CD4-positive, alpha-beta T cell (primary cell): Measurements from ENCODE around the gene HDAC4. TPM values are rescaled to one million over a fixed set of nuclear protein-coding genes. Genes with fewer than 3 reads are reported as not detected.

Experiments
- ATAC-seq: fragments of 200-7000 bp; cut with Tn5 transposase; one replicate; pipeline ENCODE4 v1.10.0; 2022; ENCODE audit warnings: mild to moderate bottlenecking; ENCODE audit not compliant: poor library complexity
- CTCF ChIA-PET: fragments of 350-600 bp; sonication (Branson Sonifier 250); formaldehyde crosslinking; loops from one replicate; lab custom pipeline; 2021; ENCODE audit warnings: antibody characterized with exemption, inconsistent platforms; lab: Charles Lee
- POLR2A ChIA-PET: fragments of 350-600 bp; sonication (Branson Sonifier 250); formaldehyde crosslinking; loops from one replicate; lab custom pipeline; 2021; ENCODE audit warnings: antibody characterized with exemption, inconsistent platforms; lab: Charles Lee
- DNase-seq, 14 experiments: peaks; one replicate each; pipeline ENCODE4 v3.0.0-alpha.2; 2013 to 2020; ENCODE audit warnings: mixed read lengths in 2 of 14
- H3K27ac ChIP-seq, 2 donors: one replicate each; pipeline versions ENCODE4 v1.5.1 to v1.7.0; 2013; ENCODE audit warnings: low read length in 2 of 2, low read depth in 1 of 2, mild to moderate bottlenecking in 1 of 2
- H3K27me3 ChIP-seq, 2 experiments: 1 replicate in 1 of 2; 2 replicates in 1 of 2; pipeline versions ENCODE4 v1.6.1 to v1.7.0; 2013; ENCODE audit warnings: low read length in 2 of 2, control low read depth in 1 of 2, mild to moderate bottlenecking in 1 of 2, moderate library complexity in 1 of 2; ENCODE audit not compliant: insufficient read depth in 2 of 2, control insufficient read depth in 1 of 2
- H3K36me3 ChIP-seq: one replicate; pipeline ENCODE4 v1.6.1; 2013; ENCODE audit warnings: low read length, control low read depth; ENCODE audit not compliant: insufficient read depth
- H3K4me1 ChIP-seq: one replicate; pipeline ENCODE4 v1.6.1; 2013; ENCODE audit warnings: low read length, control low read depth; ENCODE audit not compliant: insufficient read depth
- H3K4me3 ChIP-seq: one replicate; pipeline ENCODE4 v1.5.1; 2013; ENCODE audit warnings: mild to moderate bottlenecking, low read length, moderate library complexity
- H3K9me3 ChIP-seq, 2 experiments: 1 replicate in 1 of 2; 2 replicates in 1 of 2; pipeline versions ENCODE4 v1.6.1 to v1.7.0; 2013; ENCODE audit warnings: low read length in 2 of 2, mild to moderate bottlenecking in 2 of 2, control low read depth in 1 of 2, moderate library complexity in 1 of 2; ENCODE audit not compliant: control insufficient read depth in 1 of 2, insufficient read depth in 1 of 2
- H3K27ac Mint-ChIP-seq: one replicate; pipeline ENCODE4 v1.8.0; 2020; ENCODE audit warnings: mixed read lengths
- H3K27me3 Mint-ChIP-seq: one replicate; pipeline ENCODE4 v1.8.0; 2021; ENCODE audit warnings: mixed read lengths
- H3K36me3 Mint-ChIP-seq: one replicate; pipeline ENCODE4 v1.8.0; 2021; ENCODE audit warnings: low read depth, mixed read lengths
- H3K4me1 Mint-ChIP-seq: one replicate; pipeline ENCODE4 v1.8.0; 2021; ENCODE audit warnings: low read depth, mixed read lengths
- H3K4me3 Mint-ChIP-seq: one replicate; pipeline ENCODE4 v1.8.0; 2020; ENCODE audit warnings: mild to moderate bottlenecking, mixed read lengths
- H3K9me3 Mint-ChIP-seq: one replicate; pipeline ENCODE4 v1.8.0; 2020; ENCODE audit warnings: mixed read lengths
- CTCF ChIP-seq: fragments of 200-600 bp; IDR thresholded peaks from one replicate; pipeline ENCODE4 v1.8.0; 2022; ENCODE audit warnings: antibody characterized with exemption, mild to moderate bottlenecking
- intact Hi-C, 2 experiments: fragments of 100-400 bp; cut with DNase I in 1 of 2; cut with micrococcal nuclease in 1 of 2; formaldehyde crosslinking; loops; one replicate each; pipeline versions ENCODE4 v1.15.1 to v1.9.0; 2023 to 2025; cut with DNase I, micrococcal nuclease
- total RNA-seq, 174 experiments: library from RNA in 2 of 174; stranded (reverse) in 2 of 174; gene quantifications; one replicate each; pipeline ENCODE4 v1.2.3 and lab custom pipeline; 2021 to 2026

HDAC4 gene
- total RNA-seq, 2 experiments from 2014 or later = 45.3 to 49.2 TPM

- DNase-seq (no peak), ATAC-seq (no peak)
- Mint-ChIP-seq H3K36me3 (peaks cover 85% of the 10 kb centered on the region), H3K27me3 (no peaks in the 10 kb centered on the region), H3K4me1 (no peaks in the 10 kb centered on the region), H3K27ac (no peak overlapping the region), H3K9me3 (no peaks in the 10 kb centered on the region), H3K4me3 (no peak overlapping the region)
- intact Hi-C loops = no loop called here
- POLR2A ChIA-PET = no interaction called here
- TF ChIP-seq CTCF = no peak
- peaks cover 72% of the 10 kb centered on the region for H3K36me3 ChIP-seq
- H3K4me3 ChIP-seq = no peak overlapping the region
- H3K27ac ChIP-seq = no peak overlapping the region
- CTCF ChIA-PET = no interaction called here
- H3K4me1 ChIP-seq = no peaks in the 10 kb centered on the region
- H3K9me3 ChIP-seq = peaks cover 6 to 18% of the 10 kb centered on the region in 2 experiments
- no peaks in the 10 kb centered on the region for H3K27me3 ChIP-seq
These were observed 214.1 kb downstream of the HDAC4 start for GRCh38 chr2:239186516-239187357.

DNA sequence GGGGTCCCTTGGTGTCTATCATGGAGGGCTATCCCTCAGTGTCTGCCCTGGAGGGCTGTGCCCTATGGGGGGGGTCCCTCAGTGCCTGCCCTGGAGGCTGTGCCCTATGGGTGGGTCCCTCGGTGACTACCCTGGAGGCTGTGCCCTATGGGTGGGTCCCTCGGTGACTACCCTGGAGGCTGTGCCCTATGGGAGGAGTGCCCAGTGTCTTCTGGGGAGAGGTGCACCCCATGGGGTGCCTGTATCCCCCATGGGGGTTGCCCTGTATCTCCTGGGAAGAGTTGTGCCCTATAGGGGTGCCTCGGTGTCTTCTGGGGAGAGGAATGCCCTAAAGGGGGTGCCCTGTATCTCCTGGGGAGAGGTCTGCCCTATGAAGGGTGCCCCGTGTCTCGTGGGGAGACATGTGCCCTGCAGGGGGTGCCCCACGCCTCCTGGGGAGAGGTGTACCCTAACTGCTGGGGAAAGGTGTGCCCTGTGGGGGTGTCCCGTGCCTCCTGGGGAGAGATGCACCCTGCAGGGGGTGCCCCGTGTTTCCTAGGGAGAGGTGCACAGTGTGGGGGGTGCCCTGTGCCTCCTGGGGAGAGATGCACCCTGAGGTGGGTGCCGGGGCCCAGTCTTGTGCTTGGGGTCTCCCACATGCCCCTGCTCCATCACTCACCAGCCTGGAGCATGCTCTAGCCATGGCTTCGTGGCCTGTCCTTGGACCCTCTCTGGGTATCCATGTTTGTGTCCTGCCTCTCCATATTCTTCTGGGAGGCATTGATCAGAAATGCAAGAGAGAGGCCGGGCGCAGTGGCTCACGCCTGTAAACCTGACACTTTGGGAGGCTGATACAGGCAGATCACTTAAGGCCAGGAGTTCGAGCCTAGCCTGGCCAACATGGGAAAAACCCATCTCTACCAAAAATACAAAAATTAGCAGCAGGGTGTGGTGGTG is 215.6 kb downstream of the HDAC4 start:
- peaks cover 81% of the 10 kb centered on the region for H3K36me3 ChIP-seq
- H3K27me3 Mint-ChIP-seq = no peaks in the 10 kb centered on the region
- no peak overlapping the region for H3K4me3 Mint-ChIP-seq
- DNase-seq (no peak), ATAC-seq (no peak)
- H3K27ac ChIP-seq = no peak overlapping the region
- no peak overlapping the region for H3K4me3 ChIP-seq
- no peaks in the 10 kb centered on the region for H3K4me1 Mint-ChIP-seq
- H3K27me3 ChIP-seq = no peaks in the 10 kb centered on the region
- peaks cover 89% of the 10 kb centered on the region for H3K36me3 Mint-ChIP-seq
- no peaks in the 10 kb centered on the region for H3K9me3 Mint-ChIP-seq
- H3K4me1 ChIP-seq = no peaks in the 10 kb centered on the region
- no peak overlapping the region for H3K27ac Mint-ChIP-seq
- intact Hi-C loops = no loop called here
- POLR2A ChIA-PET = no interaction called here
- peaks cover 6 to 15% of the 10 kb centered on the region in 2 experiments for H3K9me3 ChIP-seq
- CTCF ChIA-PET = no interaction called here
- no peak for TF ChIP-seq CTCF

- POLR2A ChIA-PET = no interaction called here
- no peaks in the 10 kb centered on the region for H3K4me1 Mint-ChIP-seq
- peaks cover 90% of the 10 kb centered on the region for H3K36me3 Mint-ChIP-seq
- H3K36me3 ChIP-seq = peaks cover 80% of the 10 kb centered on the region
- ATAC-seq (no peak), DNase-seq (no peak)
- CTCF ChIA-PET = no interaction called here
- no peak overlapping the region for H3K4me3 Mint-ChIP-seq
- intact Hi-C loops = no loop called here
- H3K27me3 Mint-ChIP-seq = no peaks in the 10 kb centered on the region
- H3K9me3 Mint-ChIP-seq = no peaks in the 10 kb centered on the region
- H3K4me3 ChIP-seq = no peak overlapping the region
- peaks cover 6 to 11% of the 10 kb centered on the region in 2 experiments for H3K9me3 ChIP-seq
- no peak overlapping the region for H3K27ac ChIP-seq
- no peak overlapping the region for H3K27ac Mint-ChIP-seq
- no peak for TF ChIP-seq CTCF
- H3K27me3 ChIP-seq = no peaks in the 10 kb centered on the region
- H3K4me1 ChIP-seq = no peaks in the 10 kb centered on the region
These were observed 216.6 kb downstream of the HDAC4 start for GRCh38 chr2:239184179-239184578.
